ENCODE results near the gene HCRT. TPM values are rescaled to one million over a fixed set of nuclear protein-coding genes. Genes with fewer than 3 reads are reported as not detected.
"Not testable (repeated sequence)": the region's sequence is repeated elsewhere in the genome, so short reads cannot be mapped to it uniquely, and the experiment has no call there.

Gene HCRT
- total RNA-seq, 1 donor from 2014 or later: not detected

- H3K27me3 ChIP-seq (ENCODE audit: control insufficient read depth, insufficient read depth, low read length): no peaks in the 10 kb centered on the region
- no peaks in the 10 kb centered on the region for H3K36me3 ChIP-seq (ENCODE audit: control insufficient read depth, insufficient read depth, low read length)
- no peak for TF ChIP-seq CTCF (IDR thresholded peaks at IDR 0.05; ENCODE audit: insufficient read depth, low read length, poor library complexity, severe bottlenecking)
- H3K4me3 ChIP-seq (ENCODE audit: low read depth, low read length): no peak overlapping the region
- no peak for DNase-seq (ENCODE audit: low read depth)
Measured at GRCh38 chr17:42225646-42226045, 40.4 kb upstream of the HCRT start.

- no peak overlapping the region for H3K4me3 ChIP-seq (ENCODE audit: low read depth, low read length)
- H3K27me3 ChIP-seq (ENCODE audit: control insufficient read depth, insufficient read depth, low read length): no peaks in the 10 kb centered on the region
- no peaks in the 10 kb centered on the region for H3K36me3 ChIP-seq (ENCODE audit: control insufficient read depth, insufficient read depth, low read length)
- DNase-seq (ENCODE audit: low read depth): no peak
- TF ChIP-seq CTCF (IDR thresholded peaks at IDR 0.05; ENCODE audit: insufficient read depth, low read length, poor library complexity, severe bottlenecking): no peak
Measured at GRCh38 chr17:42224651-42225050, 39.4 kb upstream of the HCRT start.

GRCh38 chr17:42221886-42222745, 36.9 kb upstream of the HCRT start:
- H3K36me3 ChIP-seq (ENCODE audit: control insufficient read depth, insufficient read depth, low read length): no peaks in the 10 kb centered on the region
- no peak for DNase-seq (ENCODE audit: low read depth)
- TF ChIP-seq CTCF (IDR thresholded peaks at IDR 0.05; ENCODE audit: insufficient read depth, low read length, poor library complexity, severe bottlenecking): peak; percentile 79
- no peak overlapping the region for H3K4me3 ChIP-seq (ENCODE audit: low read depth, low read length)
- no peaks in the 10 kb centered on the region for H3K27me3 ChIP-seq (ENCODE audit: control insufficient read depth, insufficient read depth, low read length)

- H3K4me3 ChIP-seq (ENCODE audit: low read depth, low read length); H3K36me3 ChIP-seq (ENCODE audit: control insufficient read depth, insufficient read depth, low read length); H3K27me3 ChIP-seq (ENCODE audit: control insufficient read depth, insufficient read depth, low read length); DNase-seq (ENCODE audit: low read depth): not testable (repeated sequence)
Measured at GRCh38 chr17:42219280-42219679, 34.0 kb upstream of the HCRT start.

- H3K27me3 ChIP-seq (ENCODE audit: control insufficient read depth, insufficient read depth, low read length): no peaks in the 10 kb centered on the region
- no peak for DNase-seq (ENCODE audit: low read depth)
- no peak overlapping the region for H3K4me3 ChIP-seq (ENCODE audit: low read depth, low read length)
- H3K36me3 ChIP-seq (ENCODE audit: control insufficient read depth, insufficient read depth, low read length): no peaks in the 10 kb centered on the region
- TF ChIP-seq CTCF (IDR thresholded peaks at IDR 0.05; ENCODE audit: insufficient read depth, low read length, poor library complexity, severe bottlenecking): no peak
Measured at GRCh38 chr17:42214156-42214555, 28.9 kb upstream of the HCRT start.

GRCh38 chr17:42212382-42212781, 27.1 kb upstream of the HCRT start:
- H3K36me3 ChIP-seq (ENCODE audit: control insufficient read depth, insufficient read depth, low read length): no peaks in the 10 kb centered on the region
- H3K4me3 ChIP-seq (ENCODE audit: low read depth, low read length): no peak overlapping the region
- DNase-seq (ENCODE audit: low read depth): no peak
- TF ChIP-seq CTCF (IDR thresholded peaks at IDR 0.05; ENCODE audit: insufficient read depth, low read length, poor library complexity, severe bottlenecking): no peak
- H3K27me3 ChIP-seq (ENCODE audit: control insufficient read depth, insufficient read depth, low read length): no peaks in the 10 kb centered on the region

- H3K27me3 ChIP-seq (ENCODE audit: control insufficient read depth, insufficient read depth, low read length); H3K36me3 ChIP-seq (ENCODE audit: control insufficient read depth, insufficient read depth, low read length); H3K4me3 ChIP-seq (ENCODE audit: low read depth, low read length); DNase-seq (ENCODE audit: low read depth): not testable (repeated sequence)
Measured at GRCh38 chr17:42211921-42212341, 26.7 kb upstream of the HCRT start.

Measured in kidney epithelial cell (primary cell).